KG1 (cell line): Measurements from ENCODE around the gene DIRAS3.
"Not testable (repeated sequence)": the region's sequence is repeated elsewhere in the genome, so short reads cannot be mapped to it uniquely, and the experiment has no call there.

ENCODE experiments used
- DNase-seq: peaks from one replicate; lab custom pipeline; 2025; lab: John Stamatoyannopoulos, UW

DIRAS3 gene

DNA sequence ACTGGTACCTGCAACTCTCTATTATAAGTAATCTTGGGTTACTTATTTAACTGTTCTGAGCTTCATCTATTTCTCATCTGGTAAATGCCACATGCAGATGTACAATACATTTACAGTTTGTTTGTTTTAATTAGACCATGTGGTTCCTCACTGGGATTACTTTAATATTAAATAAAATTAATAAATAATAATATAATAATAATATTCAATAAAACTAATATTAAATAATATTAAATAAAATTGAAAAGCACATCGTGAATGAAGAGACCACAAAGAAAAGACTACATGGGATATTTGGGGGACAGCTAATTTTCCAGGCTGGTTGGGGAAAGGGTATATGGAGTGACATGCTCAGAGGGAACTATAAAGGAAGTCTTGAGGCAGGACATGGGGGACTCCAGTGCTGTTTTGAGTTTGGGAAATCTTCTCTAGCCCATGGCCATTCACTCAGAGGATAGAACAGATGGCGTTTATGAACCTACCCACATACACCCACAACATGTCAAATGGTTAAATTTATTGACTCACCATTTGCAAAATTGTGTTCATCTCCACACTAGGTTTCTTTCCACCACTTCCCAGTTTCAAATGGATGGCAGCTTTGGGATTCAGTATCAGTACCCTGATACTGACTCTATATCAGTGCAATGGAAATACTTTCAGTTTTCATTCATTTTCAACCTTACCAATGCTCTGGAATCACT lies 25.6 kb downstream of the DIRAS3 start:
- no peak for DNase-seq

DNA sequence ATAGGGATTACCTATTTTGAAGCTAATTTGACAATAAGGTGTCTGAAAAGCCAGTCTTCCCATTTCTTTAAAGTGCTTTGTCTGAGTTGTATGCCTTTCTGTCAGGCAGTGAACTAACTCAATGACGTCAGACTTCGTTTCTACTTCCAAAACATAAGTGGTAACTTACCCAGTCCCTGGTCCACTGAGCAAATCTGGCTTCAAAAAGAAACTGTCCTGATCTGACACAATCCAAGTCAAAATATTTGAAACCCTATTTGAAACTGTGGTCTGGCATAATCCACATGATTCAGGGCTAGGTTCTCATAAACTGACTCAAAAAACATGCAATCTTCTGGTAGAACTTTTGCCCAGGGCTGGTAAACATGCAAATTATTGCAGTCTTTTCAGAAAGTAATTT lies 34.0 kb downstream of the DIRAS3 start:
- DNase-seq: no peak

DNA sequence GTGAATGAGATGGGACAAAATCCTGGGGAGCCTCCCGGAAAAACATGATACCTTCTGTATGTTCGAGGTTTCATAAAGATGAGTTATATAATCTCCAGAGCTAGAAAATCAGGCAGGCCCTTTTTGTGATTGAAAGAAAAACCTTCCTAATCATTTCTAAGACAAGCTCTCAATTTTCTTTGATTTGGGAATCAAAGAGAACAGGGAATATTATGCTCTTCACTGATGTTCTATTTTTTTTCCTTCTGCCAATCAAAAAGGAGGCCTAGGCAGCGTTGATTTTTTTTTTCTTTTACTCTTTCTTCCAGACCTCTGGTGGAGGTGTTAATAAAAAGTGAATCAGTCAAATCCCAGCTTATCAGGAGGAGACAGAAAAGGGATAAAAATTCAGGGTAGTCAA lies 34.5 kb downstream of the DIRAS3 start:
- no peak for DNase-seq

DNA sequence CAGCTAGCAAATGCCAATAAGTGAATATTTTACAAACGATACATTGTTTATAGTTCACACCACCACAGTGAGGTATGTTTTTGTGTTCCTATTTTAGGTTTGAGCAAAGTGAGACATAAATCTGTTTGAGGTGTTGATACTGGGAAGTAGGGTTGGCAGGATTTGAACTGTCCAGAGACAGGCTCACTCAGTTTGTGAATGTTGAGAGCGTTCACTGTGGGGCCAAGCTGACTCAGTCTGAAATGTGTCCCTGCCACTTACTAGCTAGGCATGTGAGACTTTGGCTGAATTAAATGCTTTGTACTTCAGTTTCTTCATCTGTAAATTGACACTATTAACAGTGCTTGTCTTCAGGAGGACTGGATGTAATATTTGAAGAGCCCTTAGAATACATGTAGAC lies 35.1 kb downstream of the DIRAS3 start:
- no peak for DNase-seq

DNA sequence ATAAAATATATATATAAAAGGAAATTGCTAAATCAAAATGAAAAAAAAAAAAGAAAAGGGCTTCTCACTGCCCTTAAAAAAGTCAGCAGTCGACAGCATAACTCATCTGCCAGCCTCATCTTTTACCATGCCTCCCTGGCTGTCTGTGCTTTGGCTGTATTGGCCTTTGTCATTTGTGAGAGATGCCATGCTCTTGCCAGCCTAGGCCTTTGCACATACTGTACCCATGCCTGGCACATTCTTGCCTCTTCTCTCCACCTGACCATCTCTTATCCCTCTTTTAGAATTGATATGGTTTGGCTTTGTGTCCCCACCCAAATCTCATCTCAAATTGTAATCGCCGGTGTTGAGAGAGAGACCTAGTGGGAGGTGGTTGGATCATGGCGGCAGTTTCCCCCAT lies 37.1 kb downstream of the DIRAS3 start:
- DNase-seq: no peak

DNA sequence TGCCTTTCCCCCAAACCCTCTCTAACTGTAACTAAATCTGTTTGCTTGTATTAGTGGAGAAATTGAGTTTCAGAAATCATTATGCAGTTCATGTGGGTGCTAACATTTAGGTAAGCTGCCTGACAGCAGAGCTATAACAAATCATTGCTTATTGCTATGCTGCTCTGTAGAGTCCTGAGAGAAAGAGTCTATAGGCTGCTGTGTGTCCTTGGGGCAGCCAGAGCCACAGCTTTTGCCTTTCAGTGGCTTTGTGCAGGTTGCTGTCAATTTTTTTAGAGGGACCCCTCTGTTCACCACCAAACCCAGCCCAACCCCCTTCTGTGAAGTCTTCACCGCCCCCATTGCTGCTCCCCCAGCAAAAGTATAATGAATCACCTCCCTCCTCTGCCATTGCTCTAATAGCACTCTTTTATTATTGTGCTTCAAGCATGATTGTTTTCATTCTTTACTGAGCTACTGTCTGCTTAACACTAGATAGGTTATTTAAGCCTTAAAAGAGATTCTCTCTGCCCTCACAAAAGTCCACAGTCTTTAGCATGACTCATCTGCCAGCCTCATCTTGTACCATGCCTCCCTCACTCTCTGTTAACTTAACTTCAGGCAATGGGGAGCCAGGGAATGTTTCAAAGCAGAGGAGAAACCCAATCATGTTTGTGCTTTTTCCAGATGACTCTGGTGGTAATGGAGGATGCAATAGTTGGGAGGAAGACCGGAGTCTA lies 38.6 kb downstream of the DIRAS3 start:
- no peak for DNase-seq

DNA sequence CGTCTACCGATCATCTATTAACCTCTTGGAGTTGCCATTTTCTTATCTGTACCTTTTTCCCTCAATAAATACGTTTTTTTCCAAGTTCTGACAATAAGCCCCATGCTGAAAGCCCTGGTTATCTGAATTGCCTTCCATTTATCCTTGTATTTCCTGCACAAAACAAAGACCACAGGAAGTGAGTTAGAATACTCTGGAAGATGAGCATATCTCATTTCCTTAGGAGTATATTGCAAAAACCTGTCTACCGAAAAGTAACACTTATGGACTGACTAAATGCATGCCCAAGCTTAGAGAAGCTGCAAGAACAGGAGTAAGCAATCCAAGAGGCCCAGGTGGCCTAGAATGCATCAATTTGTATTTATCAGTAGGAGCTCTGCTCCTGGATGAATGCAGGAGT lies 39.9 kb downstream of the DIRAS3 start:
- no peak for DNase-seq

DNA sequence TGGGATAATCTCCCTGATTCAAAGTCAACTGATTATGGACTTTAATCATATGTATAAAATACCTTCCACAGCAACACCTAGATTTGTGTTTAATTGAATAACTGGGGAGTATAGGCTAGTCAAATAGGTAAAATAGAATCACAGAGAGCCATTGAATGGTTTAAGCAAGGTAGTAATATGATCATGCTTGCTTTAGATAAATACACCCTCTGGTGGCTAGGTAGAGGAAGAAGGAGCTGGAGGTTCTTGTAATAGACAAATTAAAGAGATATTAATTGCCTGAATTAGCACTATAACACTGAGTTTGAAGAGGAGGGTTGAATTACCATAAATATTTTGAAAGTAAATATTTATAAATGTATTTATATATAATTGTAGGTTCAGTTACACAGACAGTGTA lies 40.3 kb downstream of the DIRAS3 start:
- DNase-seq: no peak

DNA sequence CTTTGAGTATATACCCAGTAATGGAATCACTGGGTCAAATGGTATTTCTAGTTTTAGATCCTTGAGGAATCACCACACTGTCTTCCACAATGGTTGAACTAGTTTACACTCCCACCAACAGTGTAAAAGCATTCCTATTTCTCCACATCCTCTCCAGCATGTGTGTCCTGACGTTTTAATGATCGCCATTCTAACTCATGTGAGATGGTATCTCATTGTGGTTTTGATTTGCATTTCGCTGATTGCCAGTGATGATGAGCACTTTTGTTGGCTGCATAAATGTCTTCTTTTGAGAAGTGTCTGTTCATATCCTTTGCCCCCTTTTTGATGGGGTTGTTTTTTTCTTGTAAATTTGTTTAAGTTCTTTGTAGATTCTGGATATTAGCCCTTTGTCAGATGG lies 46.8 kb downstream of the DIRAS3 start:
- DNase-seq: not testable (repeated sequence)

DNA sequence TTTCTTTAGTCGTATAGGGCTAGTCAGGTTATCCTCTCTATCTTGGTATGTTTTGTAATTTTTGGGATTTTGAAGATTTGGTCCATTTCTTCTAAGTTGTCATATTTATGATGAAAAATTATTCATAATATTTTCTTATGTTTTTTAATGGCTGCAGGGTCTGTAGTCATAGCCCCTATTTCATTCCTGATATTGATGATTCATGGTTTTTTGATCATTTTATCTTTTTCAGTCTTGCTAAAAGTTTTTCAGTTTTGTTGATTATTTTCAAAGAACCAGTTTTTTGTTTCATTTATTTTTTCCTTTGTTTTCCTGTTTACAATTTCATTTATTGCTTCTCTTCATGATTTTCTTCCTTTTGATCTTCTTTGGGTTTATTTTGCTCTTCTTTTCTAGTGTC lies 50.2 kb downstream of the DIRAS3 start:
- no peak for DNase-seq

DNA sequence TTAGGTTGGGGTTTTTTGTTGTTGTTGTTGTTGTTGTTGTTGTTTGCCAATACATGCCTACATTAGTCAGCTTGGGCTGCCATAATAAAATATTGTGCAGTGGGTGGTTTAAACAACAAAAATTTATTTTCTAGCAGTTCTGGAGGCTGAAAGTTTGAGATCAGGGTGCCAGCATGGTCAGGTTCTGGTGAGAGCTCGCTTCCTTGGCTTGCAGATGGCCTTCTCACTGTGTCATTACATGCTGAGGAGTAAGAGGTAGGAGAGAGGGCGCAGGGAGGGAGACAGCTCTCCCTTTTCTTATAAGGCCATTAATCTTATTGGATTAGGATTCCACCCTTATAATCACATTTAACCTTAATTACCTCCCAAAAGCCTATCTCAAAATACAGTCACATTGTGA lies 52.7 kb downstream of the DIRAS3 start:
- no peak for DNase-seq
